Measurements from ENCODE around the gene MFSD12. TPM values are rescaled to one million over a fixed set of nuclear protein-coding genes. Genes with fewer than 3 reads are reported as not detected.
A peak's percentile ranks its signal among the peaks of the same experiment; 100 is the strongest.

MFSD12 gene
- total RNA-seq, 2 donors from 2014 or later, result 28.4 to 54.3 TPM

DNA sequence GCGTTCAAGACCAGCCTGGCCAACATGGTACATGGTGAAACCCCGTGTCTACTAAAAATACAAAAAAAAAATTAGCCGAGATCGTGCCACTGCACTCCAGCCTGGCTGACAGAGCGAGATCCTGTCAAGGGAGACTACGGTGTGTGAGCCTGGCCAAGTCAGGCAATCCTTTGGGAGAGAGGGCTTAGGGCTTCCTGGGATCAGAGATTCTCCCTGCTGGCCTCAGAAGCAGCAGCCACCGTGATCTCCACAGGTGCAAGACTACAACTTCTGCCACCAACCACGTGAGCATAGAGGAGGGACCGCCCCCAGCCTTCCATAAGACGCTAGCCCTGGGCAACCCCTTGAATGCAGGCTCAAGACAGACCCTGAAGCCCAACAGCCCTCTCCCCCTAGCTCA lies 7.6 kb downstream of the MFSD12 start:
- Histone ChIP-seq H3K9me3 (no peaks in the 10 kb centered on the region), H3K4me3 (no peak overlapping the region), H3K36me3 (no peaks in the 10 kb centered on the region), H3K27me3 (no peaks in the 10 kb centered on the region), H3K9ac (ENCODE audit: low read depth in 2 of 2, low read length in 2 of 2) (no peak overlapping the region), H3K4me1 (no peaks in the 10 kb centered on the region), H3K27ac (no peak overlapping the region)
- TF ChIP-seq, protein P1, sequence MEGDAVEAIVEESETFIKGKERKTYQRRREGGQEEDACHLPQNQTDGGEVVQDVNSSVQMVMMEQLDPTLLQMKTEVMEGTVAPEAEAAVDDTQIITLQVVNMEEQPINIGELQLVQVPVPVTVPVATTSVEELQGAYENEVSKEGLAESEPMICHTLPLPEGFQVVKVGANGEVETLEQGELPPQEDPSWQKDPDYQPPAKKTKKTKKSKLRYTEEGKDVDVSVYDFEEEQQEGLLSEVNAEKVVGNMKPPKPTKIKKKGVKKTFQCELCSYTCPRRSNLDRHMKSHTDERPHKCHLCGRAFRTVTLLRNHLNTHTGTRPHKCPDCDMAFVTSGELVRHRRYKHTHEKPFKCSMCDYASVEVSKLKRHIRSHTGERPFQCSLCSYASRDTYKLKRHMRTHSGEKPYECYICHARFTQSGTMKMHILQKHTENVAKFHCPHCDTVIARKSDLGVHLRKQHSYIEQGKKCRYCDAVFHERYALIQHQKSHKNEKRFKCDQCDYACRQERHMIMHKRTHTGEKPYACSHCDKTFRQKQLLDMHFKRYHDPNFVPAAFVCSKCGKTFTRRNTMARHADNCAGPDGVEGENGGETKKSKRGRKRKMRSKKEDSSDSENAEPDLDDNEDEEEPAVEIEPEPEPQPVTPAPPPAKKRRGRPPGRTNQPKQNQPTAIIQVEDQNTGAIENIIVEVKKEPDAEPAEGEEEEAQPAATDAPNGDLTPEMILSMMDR (IDR thresholded peaks at IDR 0.05), result no peak
- intact Hi-C loops (cut with DNase I), result no loop called here
- DNase-seq, result no peak

DNA sequence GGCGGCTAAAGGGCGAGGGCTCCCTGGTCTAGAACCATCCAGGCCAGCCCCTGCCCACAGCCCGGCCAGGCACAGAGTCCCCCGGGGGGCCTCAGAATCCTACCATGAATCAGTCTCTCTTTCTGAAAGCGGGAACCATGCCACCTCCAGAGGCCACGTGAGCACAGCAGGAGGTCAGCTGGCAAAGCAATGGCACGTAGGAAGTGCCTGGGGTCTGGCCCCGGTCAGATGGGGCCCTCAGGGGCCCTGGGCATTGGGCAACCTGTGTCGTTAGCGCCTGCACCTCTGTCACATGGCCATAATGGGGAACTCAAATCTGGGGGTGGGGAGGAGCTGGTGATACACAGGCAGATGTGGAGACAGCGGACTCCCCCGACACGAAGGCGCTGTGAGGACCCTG lies 8.8 kb downstream of the MFSD12 start:
- Histone ChIP-seq H3K27me3 (no peaks in the 10 kb centered on the region), H3K9ac (ENCODE audit: low read depth in 2 of 2, low read length in 2 of 2) (no peak overlapping the region), H3K4me1 (no peaks in the 10 kb centered on the region), H3K9me3 (no peaks in the 10 kb centered on the region), H3K4me3 (no peak overlapping the region), H3K36me3 (no peaks in the 10 kb centered on the region), H3K27ac (no peak overlapping the region)
- TF ChIP-seq, protein P1 (IDR thresholded peaks at IDR 0.05), result no peak
- intact Hi-C loops (cut with DNase I), result no loop called here
- DNase-seq, result no peak

DNA sequence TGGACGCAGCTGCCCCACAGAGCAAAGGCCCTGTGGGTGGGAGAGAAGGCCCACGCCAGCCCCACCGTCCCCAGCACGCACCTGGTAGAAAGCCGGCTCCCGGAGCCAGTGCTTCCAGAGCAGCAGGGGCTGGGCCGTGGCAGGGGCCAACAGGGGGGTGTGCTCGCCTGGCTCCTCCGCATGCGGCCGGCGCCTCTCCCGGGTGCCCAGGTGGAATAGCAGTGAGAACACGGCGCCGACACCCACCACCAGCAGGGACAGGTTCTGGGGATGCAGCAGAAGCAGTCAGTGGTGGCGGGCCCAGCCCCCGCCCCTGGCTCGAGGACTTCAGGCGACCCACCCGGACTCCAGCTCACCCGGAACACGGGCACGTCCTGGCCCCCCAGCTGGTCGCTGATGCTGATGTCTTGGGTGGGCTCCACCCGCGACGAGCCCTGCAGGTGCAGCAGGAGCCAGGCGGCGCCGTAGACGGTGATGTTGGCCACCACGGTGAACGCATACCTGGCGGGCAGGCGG lies 9.6 kb downstream of the MFSD12 start:
- no peaks in the 10 kb centered on the region for H3K4me1 ChIP-seq
- TF ChIP-seq, protein P1 (IDR thresholded peaks at IDR 0.05), result no peak
- H3K27ac ChIP-seq, result no peak overlapping the region
- DNase-seq, result no peak
- no peaks in the 10 kb centered on the region for H3K9me3 ChIP-seq
- intact Hi-C loops (cut with DNase I), result no loop called here
- H3K27me3 ChIP-seq, result no peaks in the 10 kb centered on the region
- H3K9ac ChIP-seq (ENCODE audit: low read depth in 2 of 2, low read length in 2 of 2), result no peak overlapping the region
- no peaks in the 10 kb centered on the region for H3K36me3 ChIP-seq
- H3K4me3 ChIP-seq, result no peak overlapping the region

DNA sequence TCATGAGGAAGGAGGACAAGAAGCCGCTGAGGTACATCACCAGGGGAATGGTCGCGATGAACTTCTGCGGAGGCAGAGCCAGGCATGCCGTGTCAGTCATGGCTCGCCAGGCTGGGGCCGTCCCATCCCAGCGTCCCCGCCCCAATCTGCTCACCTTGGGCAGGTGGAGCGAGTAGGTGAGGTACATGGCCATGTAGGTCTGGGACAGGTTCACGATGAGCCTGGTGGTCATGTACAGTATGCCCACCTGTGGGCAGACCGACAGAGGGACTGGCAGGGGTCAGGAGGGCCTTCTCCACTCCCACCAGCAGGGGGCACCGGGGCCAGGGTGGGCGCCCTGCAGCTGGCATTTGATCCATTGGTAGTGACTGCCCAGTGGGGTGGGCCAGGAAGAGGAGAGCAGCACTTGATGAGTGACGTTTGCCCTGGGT lies 10.1 kb downstream of the MFSD12 start:
- TF ChIP-seq, protein P1 (IDR thresholded peaks at IDR 0.05), result peak; percentile 40
- H3K9ac ChIP-seq (ENCODE audit: low read depth in 2 of 2, low read length in 2 of 2), result no peak overlapping the region
- H3K27me3 ChIP-seq, result no peaks in the 10 kb centered on the region
- H3K4me1 ChIP-seq, result no peaks in the 10 kb centered on the region
- no peaks in the 10 kb centered on the region for H3K9me3 ChIP-seq
- intact Hi-C loops (cut with DNase I), result no loop called here
- no peak overlapping the region for H3K27ac ChIP-seq
- H3K4me3 ChIP-seq, result no peak overlapping the region
- DNase-seq, result no peak
- H3K36me3 ChIP-seq, result no peaks in the 10 kb centered on the region

DNA sequence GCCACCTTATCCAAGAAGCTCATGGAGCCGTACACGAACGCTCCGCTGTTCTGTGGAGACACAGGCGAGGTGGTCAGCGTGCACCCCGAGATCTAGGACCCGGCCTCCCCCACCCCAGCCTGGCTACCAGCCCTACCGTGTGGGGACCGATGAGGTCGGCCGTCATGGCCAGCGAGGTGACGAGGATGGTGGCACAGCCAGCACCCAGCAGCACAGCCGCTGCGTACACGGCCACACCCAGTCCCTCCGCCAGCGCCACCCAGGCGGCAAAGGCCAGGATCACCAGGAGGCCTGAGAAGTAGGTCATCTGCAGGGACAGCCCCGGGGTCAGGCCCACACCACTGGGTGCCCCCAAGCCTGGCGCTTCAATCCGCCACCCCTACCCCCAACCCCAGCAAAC lies 11.3 kb downstream of the MFSD12 start:
- Histone ChIP-seq H3K9ac (ENCODE audit: low read depth in 2 of 2, low read length in 2 of 2) (no peak overlapping the region), H3K27ac (no peak overlapping the region), H3K9me3 (no peaks in the 10 kb centered on the region), H3K4me1 (no peaks in the 10 kb centered on the region), H3K36me3 (no peaks in the 10 kb centered on the region), H3K27me3 (no peaks in the 10 kb centered on the region), H3K4me3 (no peak overlapping the region)
- TF ChIP-seq, protein P1 (IDR thresholded peaks at IDR 0.05), result no peak
- intact Hi-C loops (cut with DNase I), result no loop called here
- DNase-seq, result no peak
